HepG2 (cell line): ENCODE results near the gene AQP10. TPM values are rescaled to one million over a fixed set of nuclear protein-coding genes. Genes with fewer than 3 reads are reported as not detected.

ENCODE experiments used
- BHLHE40 ChIP-seq: IDR thresholded peaks from 2 replicates; pipeline ENCODE4 v1.6.1; 2011; ENCODE audit warnings: low read length, improper control_type of control experiment
- KLF11 ChIP-seq: IDR thresholded peaks from 2 replicates; pipeline ENCODE4 v1.6.1; 2016; ENCODE audit warnings: missing compliant biosample characterization
- KLF15 ChIP-seq: sonication (generic); formaldehyde crosslinking; IDR thresholded peaks from 2 replicates; pipeline ENCODE4 v1.8.1; 2023; ENCODE audit warnings: borderline replicate concordance, mild to moderate bottlenecking, inconsistent platforms, missing genetic modification reagents, mixed read lengths
- MED13 ChIP-seq: sonication (generic); formaldehyde crosslinking; IDR thresholded peaks from 2 replicates; pipeline ENCODE4 v1.5.0; 2020; ENCODE audit warnings: missing genetic modification reagents
- NFKBIZ ChIP-seq: IDR thresholded peaks from 2 replicates; pipeline ENCODE4 v1.6.1; 2018; ENCODE audit warnings: missing genetic modification reagents, missing compliant biosample characterization
- POLR2G ChIP-seq: fragments of 200-400 bp; formaldehyde crosslinking; IDR thresholded peaks from 2 replicates; pipeline ENCODE4 v1.6.1; 2018; ENCODE audit warnings: mild to moderate bottlenecking, low read depth, low read length, moderate library complexity
- SOX13 ChIP-seq, 3 experiments: fragments of 450-650 bp in 1 of 3; sonication (generic) in 1 of 3; formaldehyde crosslinking in 1 of 3; IDR thresholded peaks in 2 of 3; conservative IDR thresholded peaks in 1 of 3; 2 replicates each; pipeline versions ENCODE4 v1.5.0 to v1.6.1; 2016 to 2020; ENCODE audit warnings: antibody characterized with exemption in 1 of 3, mild to moderate bottlenecking in 1 of 3, missing compliant biosample characterization in 1 of 3, missing genetic modification reagents in 1 of 3, moderate library complexity in 1 of 3
- TP53 ChIP-seq: sonication (generic); formaldehyde crosslinking; conservative IDR thresholded peaks from 2 replicates; pipeline ENCODE4 v1.4.0; 2020; ENCODE audit warnings: missing genetic modification reagents
- ZBTB2 ChIP-seq: sonication (generic); formaldehyde crosslinking; IDR thresholded peaks from 2 replicates; pipeline ENCODE4 v1.8.0; 2022; ENCODE audit warnings: low read depth, missing genetic modification reagents
- ZMYM4 ChIP-seq: sonication (generic); formaldehyde crosslinking; IDR thresholded peaks from 2 replicates; pipeline ENCODE4 v1.8.1; 2023; ENCODE audit warnings: mild to moderate bottlenecking, missing genetic modification reagents
- ZNF207 ChIP-seq: fragments of 450-650 bp; IDR thresholded peaks from 2 replicates; pipeline ENCODE4 v1.6.1; 2016; ENCODE audit warnings: antibody characterized with exemption, borderline replicate concordance
- ZNF263 ChIP-seq: sonication (generic); formaldehyde crosslinking; IDR thresholded peaks from 2 replicates; pipeline ENCODE4 v1.4.0; 2020; ENCODE audit warnings: missing genetic modification reagents
- ZNF574 ChIP-seq: sonication (generic); formaldehyde crosslinking; IDR thresholded peaks from 2 replicates; pipeline ENCODE4 v1.4.0; 2020; ENCODE audit warnings: missing genetic modification reagents
- ZNF577 ChIP-seq: sonication (generic); formaldehyde crosslinking; IDR thresholded peaks from 2 replicates; pipeline ENCODE4 v1.4.0; 2020; ENCODE audit warnings: mild to moderate bottlenecking, low read depth, missing genetic modification reagents, borderline replicate concordance
- polyA plus RNA-seq, 8 experiments: library from polyadenylated mRNA; depleted of rRNA in 3 of 8; stranded (reverse) in 7 of 8; unstranded in 1 of 8; fragments of >200 nt; fragmentation: Illumina TruSeq in 4 of 8; extraction: Trizol in 4 of 8; gene quantifications; 2 replicates each; pipeline versions ENCODE4 v1.2.1 to v1.2.3, GENCODE V29; 2011 to 2016; ENCODE audit warnings: low read depth in 4 of 8, missing spikeins in 1 of 8, mixed read lengths in 1 of 8; ENCODE audit not compliant: insufficient read depth in 1 of 8
- total RNA-seq, 5 experiments: library from RNA; depleted of rRNA; stranded (reverse); fragments of >200 nt; fragmentation: Illumina TruSeq; extraction: Trizol; gene quantifications; 2 replicates each; pipeline ENCODE4 v1.2.3, GENCODE V29; 2016; ENCODE audit warnings: low read depth in 1 of 5
- TF ChIP-seq, protein P1 (sequence below): sonication (generic); formaldehyde crosslinking; IDR thresholded peaks from 2 replicates; pipeline ENCODE4 v1.4.0; 2020; ENCODE audit warnings: missing genetic modification reagents, borderline replicate concordance
- TF ChIP-seq, protein P2 (sequence below): sonication (generic); formaldehyde crosslinking; IDR thresholded peaks from 2 replicates; pipeline ENCODE4 v1.4.0; 2020; ENCODE audit warnings: mild to moderate bottlenecking, missing genetic modification reagents

The AQP10 gene
- total and polyA plus RNA-seq, 2 of the 13 experiments (the other 11 are each of a cell fraction or from before 2014, with no cell fraction given) = 0.30 TPM; not detected in 1

DNA sequence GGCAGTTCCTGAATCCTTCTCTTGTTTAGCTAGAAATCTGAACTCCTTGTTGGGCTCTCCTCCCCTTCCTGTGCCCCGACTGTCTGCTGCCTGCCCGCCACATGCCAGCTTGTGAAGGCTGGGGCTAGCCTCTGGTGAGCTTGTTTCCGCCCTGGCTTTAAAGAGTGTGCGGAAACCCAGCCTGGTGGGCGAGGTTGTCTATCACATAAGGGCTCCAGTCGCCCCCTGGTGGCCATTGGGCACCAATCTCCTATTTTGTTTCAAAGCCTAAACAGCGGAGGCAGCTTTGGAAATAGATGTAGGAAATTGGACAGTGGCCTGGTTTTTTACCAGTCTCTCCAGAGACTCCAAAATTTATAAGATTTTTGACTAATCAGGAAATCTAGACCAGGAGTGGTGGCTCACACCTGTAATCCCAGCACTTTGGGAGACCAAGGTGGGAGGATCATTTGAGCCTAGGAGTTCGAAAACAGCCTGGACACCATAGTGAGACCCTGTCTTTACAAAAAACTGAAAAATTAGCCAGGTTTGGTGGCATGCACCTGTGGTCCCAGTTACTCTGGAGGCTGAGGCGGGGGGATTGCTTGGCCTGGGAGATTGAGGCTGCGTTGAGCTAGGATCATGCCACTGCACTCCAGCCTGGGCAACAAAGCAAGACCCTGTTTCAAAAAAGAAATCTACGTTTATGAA, 14.3 kb downstream of the AQP10 start (continued):
- TF ChIP-seq, protein P1, sequence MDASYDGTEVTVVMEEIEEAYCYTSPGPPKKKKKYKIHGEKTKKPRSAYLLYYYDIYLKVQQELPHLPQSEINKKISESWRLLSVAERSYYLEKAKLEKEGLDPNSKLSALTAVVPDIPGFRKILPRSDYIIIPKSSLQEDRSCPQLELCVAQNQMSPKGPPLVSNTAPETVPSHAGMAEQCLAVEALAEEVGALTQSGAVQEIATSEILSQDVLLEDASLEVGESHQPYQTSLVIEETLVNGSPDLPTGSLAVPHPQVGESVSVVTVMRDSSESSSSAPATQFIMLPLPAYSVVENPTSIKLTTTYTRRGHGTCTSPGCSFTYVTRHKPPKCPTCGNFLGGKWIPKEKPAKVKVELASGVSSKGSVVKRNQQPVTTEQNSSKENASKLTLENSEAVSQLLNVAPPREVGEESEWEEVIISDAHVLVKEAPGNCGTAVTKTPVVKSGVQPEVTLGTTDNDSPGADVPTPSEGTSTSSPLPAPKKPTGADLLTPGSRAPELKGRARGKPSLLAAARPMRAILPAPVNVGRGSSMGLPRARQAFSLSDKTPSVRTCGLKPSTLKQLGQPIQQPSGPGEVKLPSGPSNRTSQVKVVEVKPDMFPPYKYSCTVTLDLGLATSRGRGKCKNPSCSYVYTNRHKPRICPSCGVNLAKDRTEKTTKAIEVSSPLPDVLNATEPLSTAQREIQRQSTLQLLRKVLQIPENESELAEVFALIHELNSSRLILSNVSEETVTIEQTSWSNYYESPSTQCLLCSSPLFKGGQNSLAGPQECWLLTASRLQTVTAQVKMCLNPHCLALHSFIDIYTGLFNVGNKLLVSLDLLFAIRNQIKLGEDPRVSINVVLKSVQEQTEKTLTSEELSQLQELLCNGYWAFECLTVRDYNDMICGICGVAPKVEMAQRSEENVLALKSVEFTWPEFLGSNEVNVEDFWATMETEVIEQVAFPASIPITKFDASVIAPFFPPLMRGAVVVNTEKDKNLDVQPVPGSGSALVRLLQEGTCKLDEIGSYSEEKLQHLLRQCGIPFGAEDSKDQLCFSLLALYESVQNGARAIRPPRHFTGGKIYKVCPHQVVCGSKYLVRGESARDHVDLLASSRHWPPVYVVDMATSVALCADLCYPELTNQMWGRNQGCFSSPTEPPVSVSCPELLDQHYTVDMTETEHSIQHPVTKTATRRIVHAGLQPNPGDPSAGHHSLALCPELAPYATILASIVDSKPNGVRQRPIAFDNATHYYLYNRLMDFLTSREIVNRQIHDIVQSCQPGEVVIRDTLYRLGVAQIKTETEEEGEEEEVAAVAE (CRISPR knock-in tag) = no peak
- TF ChIP-seq KLF15 (CRISPR knock-in tag) = no peak
- no peak for TF ChIP-seq ZBTB2
- TF ChIP-seq TP53 = no peak
- no peak for TF ChIP-seq ZNF577 (CRISPR knock-in tag)
- no peak for TF ChIP-seq NFKBIZ
- no peak for TF ChIP-seq MED13 (CRISPR knock-in tag)
- no peak for TF ChIP-seq SOX13 (IDR thresholded peaks at IDR 0.05)
- TF ChIP-seq SOX13 (CRISPR knock-in tag; conservative IDR thresholded peaks at IDR 0.05 in 1 of 2, IDR thresholded peaks at IDR 0.05 in 1 of 2) = no peak
- TF ChIP-seq ZNF207 = no peak
- peak; percentile 76 for TF ChIP-seq POLR2G
- peak; percentile 72 for TF ChIP-seq ZMYM4
- TF ChIP-seq ZNF574 (CRISPR knock-in tag) = 0 out of 2 replicates have a peak, but pooled peaks have one; percentile 37
- TF ChIP-seq, protein P2, sequence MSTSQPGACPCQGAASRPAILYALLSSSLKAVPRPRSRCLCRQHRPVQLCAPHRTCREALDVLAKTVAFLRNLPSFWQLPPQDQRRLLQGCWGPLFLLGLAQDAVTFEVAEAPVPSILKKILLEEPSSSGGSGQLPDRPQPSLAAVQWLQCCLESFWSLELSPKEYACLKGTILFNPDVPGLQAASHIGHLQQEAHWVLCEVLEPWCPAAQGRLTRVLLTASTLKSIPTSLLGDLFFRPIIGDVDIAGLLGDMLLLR (CRISPR knock-in tag) = no peak
- TF ChIP-seq BHLHE40 = 0 out of 2 replicates have a peak, but pooled peaks have one; percentile 8
- no peak for TF ChIP-seq KLF11
- TF ChIP-seq ZNF263 (CRISPR knock-in tag) = no peak
